GM19035 (cell line): ENCODE data around the gene LRRC1.

Source experiments
- ATAC-seq: cut with Tn5 transposase; IDR thresholded peaks from one replicate; pipeline ENCODE4 v1.9.1; 2021; ENCODE audit not compliant: unreplicated experiment

LRRC1 gene

GRCh38 chr6:53813801-53814200, 19.0 kb downstream of the LRRC1 start:
- no peak for ATAC-seq

- ATAC-seq: no peak
Observed at GRCh38 chr6:53814353-53814752, 19.5 kb downstream of the LRRC1 start.

- ATAC-seq: no peak
Observed at GRCh38 chr6:53815381-53816119, 20.7 kb downstream of the LRRC1 start.

GRCh38 chr6:53818858-53819609, 24.2 kb downstream of the LRRC1 start:
- no peak for ATAC-seq

GRCh38 chr6:53822401-53823125, 27.8 kb downstream of the LRRC1 start:
- no peak for ATAC-seq

- ATAC-seq: no peak
Observed at GRCh38 chr6:53824714-53825113, 29.9 kb downstream of the LRRC1 start.

GRCh38 chr6:53825532-53826321, 30.9 kb downstream of the LRRC1 start:
- ATAC-seq: no peak

GRCh38 chr6:53827531-53827930, 32.7 kb downstream of the LRRC1 start:
- no peak for ATAC-seq

- ATAC-seq: no peak
Observed at GRCh38 chr6:53828215-53828614, 33.4 kb downstream of the LRRC1 start.

- ATAC-seq: no peak
Observed at GRCh38 chr6:53828966-53829697, 34.3 kb downstream of the LRRC1 start.

- no peak for ATAC-seq
Observed at GRCh38 chr6:53829698-53830221, 35.0 kb downstream of the LRRC1 start.

GRCh38 chr6:53830366-53830765, 35.6 kb downstream of the LRRC1 start:
- no peak for ATAC-seq

GRCh38 chr6:53831081-53831869, 36.5 kb downstream of the LRRC1 start:
- no peak for ATAC-seq

GRCh38 chr6:53831936-53832660, 37.3 kb downstream of the LRRC1 start:
- ATAC-seq: no peak

GRCh38 chr6:53833155-53833554, 38.4 kb downstream of the LRRC1 start:
- no peak for ATAC-seq

GRCh38 chr6:53834132-53834531, 39.3 kb downstream of the LRRC1 start:
- no peak for ATAC-seq

GRCh38 chr6:53837865-53838769, 43.3 kb downstream of the LRRC1 start:
- no peak for ATAC-seq

- no peak for ATAC-seq
Observed at GRCh38 chr6:53840027-53840426, 45.2 kb downstream of the LRRC1 start.
